K562 treated with DMSO at 1 percent for 12 hours (cell line): Measurements from ENCODE around the gene PCDHGA1. TPM values are rescaled to one million over a fixed set of nuclear protein-coding genes. Genes with fewer than 3 reads are reported as not detected.

Experiments used
- total RNA-seq: library from RNA; unstranded; fragments of 300-600 nt; gene quantifications from 2 replicates; pipeline ENCODE4 v1.2.3, GENCODE V29; 2022; ENCODE audit not compliant: insufficient read depth

PCDHGA1 gene
- 0.19 TPM in 1 of 2 replicates, not detected in the other for total RNA-seq

DNA sequence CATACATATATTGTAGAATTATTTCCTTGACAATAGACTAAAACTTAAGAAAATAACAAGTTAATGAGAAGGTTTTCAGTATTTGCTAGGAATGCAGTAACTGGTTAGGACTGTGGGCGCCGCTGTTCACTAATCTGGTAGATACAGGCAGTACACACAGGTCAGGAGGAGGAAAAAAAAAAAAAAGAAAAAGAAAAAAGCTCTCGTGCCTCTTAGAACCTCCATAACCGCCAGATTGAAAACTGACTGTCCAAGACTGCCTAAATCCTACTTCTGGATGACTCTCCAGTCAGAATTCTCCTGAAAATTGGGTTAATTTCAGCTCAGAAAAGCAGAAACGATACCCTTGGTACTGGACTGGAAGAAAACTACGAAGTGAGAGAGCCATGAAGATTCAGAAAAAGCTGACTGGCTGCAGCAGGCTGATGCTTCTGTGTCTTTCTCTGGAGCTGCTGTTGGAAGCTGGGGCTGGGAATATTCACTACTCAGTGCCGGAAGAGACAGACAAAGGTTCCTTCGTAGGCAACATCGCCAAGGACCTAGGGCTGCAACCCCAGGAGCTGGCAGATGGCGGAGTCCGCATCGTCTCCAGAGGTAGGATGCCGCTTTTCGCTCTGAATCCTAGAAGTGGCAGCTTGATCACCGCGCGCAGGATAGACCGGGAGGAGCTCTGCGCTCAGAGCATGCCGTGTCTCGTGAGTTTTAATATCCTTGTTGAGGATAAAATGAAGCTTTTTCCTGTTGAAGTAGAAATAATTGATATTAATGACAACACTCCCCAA is at the start of gene PCDHGA1:
TSS of gene PCDHGA1 (plus strand) at position 216 of the 782 bp plus-strand sequence.

DNA sequence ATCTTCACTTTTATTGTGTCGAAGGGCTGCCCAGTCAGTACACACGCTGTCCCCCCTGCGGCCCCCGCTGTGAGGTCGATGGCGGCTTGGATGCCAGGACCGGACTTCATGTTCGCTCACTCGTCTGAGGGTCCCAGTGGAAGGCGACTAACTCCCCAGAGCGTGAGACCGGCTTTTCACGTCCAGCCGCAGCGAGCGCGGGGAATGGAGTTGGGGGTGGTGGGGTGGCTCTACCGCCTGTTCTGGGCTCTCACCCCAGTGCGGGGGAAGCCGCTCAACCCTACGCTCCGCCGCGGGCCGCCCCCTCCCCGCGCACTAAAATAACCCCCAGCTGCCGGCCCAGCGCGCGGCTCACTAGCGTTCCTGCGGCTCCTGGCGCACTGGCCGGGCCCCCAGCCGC is 26.6 kb upstream of the PCDHGA1 start, which contains the start of gene SLC25A2:
TSS of gene SLC25A2 (minus strand) at position 294 of the 400 bp plus-strand sequence. CDS start at position 110, 184 bp downstream.

DNA sequence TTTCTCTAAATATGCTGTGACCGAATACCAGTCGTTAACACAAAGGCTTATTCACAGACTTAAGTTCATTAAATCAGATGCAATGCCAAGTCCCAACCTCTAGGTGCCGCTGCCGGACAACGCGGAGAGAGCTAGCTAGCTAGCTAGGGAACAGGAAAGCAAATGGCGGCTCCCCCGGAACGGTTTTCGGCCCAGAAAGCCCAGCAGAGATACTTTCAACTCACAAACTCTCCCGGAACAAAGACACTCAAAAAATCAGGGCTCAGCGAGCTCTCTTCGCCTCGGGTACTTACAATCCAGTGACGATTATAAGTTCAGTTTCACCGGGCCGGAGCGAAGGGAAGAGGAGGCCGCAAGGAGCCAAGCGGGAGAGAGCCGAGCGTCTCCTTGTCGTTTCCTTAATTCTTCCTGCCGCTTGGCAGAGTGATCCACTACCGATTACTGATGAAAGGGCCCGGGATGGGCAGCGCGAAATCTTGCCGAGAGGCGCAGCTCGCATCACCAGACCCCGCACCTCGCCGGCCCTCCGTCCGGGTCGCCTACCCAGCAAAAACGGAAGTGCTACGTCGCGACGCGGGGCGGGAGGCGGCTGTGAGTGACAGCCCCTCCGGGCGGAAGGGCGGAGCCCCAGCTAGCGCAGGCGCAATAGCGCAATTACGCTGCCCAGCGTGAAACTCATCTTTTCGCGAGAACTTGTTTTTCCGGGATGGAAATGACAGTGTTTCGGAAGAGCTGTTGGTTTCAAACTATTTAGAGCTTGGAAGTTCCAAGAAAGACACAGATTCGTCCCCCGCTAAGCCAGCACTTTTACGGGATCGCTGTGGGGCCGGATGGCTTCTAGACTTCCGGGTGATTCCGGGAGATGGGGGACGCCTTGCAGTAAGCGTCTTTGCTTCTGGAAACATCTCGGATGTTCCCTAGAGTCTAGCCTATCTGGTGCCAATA is 9.8 kb upstream of the PCDHGA1 start, which contains the start of gene TAF7:
TSS of gene TAF7 (minus strand) at position 560 of the 945 bp plus-strand sequence. CDS start 740 bp downstream, outside the sequence.

DNA sequence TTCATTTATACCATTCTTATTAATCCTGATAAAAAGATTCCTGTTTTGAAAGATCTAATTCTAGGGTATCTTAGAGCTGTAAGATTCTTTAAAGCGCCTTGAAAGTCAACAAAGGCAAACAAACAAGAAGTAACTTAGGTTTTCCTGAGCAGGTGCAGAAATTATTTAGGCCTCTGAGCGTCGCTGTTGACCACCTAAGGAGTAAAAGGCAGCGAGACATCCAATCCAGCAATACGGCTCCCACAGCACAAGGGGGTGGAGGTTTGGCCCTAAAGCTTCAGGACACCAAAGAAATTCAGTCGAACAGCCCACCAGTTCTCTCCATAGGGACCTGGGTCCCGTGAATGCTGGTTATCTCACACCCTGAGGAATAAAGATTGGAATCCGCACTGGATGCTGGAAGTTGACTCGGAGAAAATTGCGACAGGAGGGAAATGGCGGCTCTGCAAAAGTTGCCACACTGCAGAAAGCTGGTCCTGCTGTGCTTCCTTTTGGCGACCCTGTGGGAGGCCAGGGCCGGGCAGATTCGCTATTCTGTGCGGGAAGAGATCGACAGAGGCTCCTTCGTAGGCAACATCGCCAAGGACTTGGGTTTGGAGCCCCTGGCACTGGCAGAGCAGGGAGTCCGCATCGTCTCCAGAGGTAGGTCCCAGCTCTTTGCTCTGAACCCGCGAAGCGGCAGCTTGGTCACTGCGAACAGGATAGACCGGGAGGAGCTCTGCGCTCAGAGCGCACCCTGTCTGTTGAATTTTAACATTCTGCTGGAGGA is 8.4 kb downstream of the PCDHGA1 start, which contains the start of gene PCDHGA2:
TSS of gene PCDHGA2 (plus strand) at position 223 of the 769 bp plus-strand sequence.

DNA sequence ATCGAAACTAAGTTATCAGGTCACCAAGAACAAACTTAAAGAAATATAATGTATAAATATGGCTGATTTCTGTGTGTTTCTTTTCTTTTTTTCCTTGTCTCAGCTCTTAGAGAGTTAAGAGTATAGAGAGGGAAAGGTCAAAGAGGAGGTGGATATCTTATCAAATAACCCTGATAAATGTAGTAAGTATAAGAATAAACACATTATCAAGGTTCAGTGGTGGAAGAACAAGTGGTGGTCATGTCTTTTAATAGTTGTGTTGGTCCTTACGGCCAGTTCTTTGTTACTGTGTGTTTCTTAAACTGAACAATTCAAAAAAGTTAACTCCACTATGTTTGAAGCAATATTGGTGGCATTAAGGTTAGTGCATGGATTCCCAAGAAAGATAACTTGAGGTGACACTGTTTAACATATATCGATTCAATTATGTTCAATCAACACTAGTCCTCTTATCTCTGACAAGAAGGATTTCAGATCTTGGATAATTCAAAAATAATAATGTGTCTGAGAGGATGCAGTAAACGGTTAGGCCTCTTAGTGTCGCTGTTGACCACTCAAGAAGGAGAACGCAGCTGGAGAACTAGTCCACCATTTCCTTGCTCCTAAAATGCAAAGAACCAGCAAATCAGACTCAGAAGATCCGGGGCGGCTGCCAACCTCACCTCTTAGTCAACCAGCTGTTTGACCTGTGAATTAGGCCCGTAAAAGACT is 13.1 kb downstream of the PCDHGA1 start, which contains the start of gene PCDHGA3:
TSS of gene PCDHGA3 (plus strand) at position 588 of the 711 bp plus-strand sequence. CDS start 205 bp downstream, outside the sequence.

DNA sequence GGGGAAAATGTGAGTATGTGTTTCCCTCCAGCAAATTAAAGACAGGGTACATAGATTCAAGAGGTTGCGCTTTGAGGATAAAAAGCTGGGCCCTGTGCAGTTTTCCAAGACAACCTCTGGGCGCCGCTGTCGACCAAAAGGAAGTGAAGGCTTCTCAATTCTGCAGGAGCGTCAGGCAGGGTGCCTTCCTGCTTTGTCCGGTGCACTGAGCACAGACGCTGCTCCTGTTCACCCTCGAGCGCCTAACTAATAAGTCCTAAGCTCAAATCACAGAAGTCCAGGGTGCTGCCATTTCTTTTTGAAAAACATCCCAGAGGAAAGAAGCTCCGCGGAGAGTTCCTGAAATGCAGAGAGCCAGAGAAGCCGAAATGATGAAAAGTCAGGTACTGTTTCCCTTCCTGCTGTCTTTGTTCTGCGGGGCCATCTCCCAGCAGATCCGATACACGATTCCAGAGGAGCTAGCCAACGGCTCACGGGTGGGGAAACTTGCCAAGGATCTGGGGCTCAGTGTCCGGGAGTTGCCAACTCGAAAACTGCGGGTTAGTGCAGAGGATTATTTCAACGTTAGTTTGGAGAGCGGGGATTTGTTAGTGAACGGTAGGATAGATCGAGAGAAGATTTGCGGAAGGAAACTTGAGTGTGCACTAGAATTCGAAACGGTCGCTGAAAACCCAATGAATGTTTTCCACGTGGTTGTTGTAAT is 19.8 kb downstream of the PCDHGA1 start, which contains the start of gene PCDHGB1:
TSS of gene PCDHGB1 (plus strand) at position 183 of the 703 bp plus-strand sequence. CDS start at position 345, 162 bp downstream.

DNA sequence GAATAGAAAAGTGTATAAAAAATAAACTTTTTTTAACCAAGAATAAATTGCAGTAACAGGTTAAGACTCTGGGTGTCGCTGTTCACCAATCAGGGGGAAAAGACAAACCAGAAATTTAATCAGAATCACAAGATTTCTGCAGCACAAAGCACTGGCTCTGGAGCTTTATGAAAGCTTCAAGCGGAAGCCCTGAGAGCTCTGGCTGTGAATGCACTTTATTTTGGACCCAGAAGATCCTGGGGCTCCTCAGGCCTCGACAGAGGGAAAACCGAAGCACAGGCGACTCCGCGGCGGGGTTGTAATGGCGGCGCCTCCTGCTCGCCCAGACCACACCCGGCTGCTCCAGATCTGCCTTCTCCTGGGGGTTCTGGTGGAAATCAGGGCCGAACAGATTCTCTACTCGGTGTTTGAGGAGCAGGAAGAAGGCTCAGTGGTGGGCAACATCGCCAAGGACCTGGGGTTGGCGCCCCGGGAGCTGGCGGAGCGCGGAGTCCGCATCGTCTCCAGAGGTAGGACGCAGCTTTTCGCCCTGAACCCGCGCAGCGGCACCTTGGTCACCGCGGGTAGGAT is 24.7 kb downstream of the PCDHGA1 start, which contains the start of gene PCDHGA4:
TSS of gene PCDHGA4 (plus strand) at position 122 of the 570 bp plus-strand sequence. CDS start at position 209, 87 bp downstream.

DNA sequence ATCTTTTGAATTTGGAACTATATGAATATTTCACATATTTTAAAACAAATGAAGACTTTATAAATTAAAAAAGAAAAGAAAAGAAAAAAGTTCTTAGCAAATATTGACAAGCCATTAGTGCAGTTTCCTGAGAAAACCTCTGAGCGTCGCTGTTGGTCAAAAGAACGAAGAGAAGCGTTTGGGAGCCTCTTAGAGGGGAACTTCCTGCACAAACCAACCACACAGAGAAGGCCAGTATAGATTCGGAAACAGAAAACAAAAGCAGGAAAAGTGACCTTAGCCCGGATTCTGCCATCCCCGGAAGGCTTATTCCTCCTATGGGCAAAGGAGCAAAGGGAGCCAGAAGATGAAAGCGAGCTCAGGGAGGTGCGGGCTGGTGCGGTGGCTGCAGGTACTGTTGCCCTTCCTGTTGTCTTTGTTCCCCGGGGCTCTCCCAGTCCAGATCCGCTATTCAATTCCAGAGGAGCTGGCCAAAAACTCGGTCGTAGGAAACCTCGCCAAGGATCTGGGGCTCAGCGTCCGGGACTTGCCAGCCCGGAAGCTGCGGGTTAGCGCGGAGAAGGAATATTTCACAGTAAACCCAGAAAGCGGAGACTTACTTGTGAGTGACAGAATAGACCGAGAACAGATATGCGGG is 29.6 kb downstream of the PCDHGA1 start, which contains the start of gene PCDHGB2:
TSS of gene PCDHGB2 (plus strand) at position 205 of the 637 bp plus-strand sequence. CDS start at position 347, 142 bp downstream.

DNA sequence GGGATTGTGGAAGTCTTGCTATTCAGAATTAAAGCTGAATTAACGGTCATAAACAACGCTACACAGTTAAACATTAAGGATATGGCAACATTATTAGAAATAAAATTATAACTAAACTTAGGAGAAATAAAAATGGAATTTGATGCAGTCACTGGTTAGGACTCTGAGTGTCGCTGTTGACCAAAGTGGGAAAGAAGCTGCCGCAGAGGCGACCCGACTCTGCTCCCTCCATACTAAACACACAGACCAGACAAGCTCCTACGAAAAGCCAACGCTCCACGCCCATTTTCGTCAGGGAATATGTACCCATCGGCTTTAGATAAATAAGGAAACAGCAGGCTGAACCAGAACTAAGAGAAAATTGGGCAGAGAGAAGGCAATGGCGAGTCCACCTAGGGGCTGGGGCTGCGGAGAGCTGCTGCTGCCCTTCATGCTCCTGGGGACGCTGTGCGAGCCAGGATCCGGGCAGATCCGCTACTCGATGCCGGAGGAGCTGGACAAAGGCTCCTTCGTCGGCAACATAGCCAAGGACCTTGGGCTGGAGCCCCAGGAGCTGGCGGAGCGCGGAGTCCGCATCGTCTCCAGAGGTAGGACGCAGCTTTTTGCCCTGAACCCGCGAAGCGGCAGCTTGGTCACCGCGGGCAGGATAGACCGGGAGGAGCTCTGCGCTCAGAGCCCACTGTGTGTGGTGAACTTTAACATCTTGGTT is 33.8 kb downstream of the PCDHGA1 start, which contains the start of gene PCDHGA5:
TSS of gene PCDHGA5 (plus strand) at position 211 of the 709 bp plus-strand sequence. CDS start at position 380, 169 bp downstream.

DNA sequence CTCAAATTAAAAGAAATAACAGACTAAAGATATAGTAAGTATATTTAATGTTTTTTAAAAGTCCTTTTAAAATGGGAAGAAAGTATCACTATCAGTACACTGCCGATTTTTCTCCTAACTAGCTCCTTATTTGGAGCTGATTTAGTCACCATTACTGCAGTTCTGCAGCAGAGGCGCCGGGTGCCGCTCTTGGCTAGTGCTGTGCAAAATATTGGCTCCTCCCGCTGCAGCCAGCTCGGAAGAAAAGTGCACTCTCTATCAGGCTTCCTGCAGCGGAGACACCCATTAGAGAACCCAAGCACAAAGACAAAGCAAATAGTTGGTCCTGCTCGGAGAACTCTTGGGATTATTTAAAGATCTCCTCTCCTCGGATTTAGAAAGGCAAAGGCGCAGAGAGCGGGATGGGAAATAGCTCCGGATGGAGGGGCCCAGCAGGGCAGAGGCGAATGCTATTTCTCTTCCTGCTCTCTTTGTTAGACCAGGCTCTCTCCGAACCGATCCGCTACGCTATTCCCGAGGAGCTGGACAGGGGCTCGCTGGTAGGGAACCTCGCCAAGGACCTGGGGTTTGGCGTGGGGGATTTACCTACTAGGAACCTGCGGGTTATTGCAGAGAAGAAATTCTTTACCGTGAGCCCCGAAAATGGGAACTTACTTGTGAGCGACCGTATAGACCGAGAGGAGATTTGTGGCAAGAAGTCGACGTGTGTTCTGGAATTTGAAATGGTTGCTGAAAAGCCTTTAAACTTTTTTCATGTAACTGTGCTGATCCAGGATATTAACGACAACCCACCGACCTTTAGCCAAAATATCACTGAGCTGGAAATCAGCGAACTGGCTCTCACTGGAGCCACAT is 39.9 kb downstream of the PCDHGA1 start, which contains the start of gene PCDHGB3:
TSS of gene PCDHGB3 (plus strand) at position 249 of the 855 bp plus-strand sequence. CDS start at position 402, 153 bp downstream.

DNA sequence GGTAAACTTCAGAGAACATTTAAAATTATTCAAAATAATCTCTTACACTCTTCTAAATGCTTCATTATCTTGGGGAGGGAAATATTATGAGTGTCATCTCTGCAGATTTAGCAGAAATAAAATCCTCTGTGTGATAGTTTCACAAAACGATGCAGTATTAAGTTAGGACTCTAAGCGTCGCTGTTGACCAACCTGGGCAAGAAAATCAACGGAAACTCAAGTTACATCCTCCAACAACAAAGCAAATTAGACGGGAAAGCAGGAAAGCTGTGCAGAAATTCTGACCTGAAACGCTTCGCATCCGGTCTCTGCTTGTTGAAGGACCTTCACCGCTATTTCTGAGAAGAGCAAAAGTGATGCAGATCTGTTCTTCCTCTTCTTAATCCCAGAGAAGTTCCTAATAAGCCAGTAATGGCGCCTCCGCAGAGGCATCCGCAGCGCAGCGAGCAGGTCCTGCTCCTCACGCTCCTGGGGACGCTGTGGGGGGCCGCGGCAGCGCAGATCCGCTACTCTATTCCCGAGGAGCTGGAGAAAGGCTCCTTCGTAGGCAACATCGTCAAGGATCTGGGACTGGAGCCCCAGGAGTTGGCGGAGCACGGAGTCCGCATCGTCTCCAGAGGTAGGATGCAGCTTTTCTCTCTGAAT is 43.5 kb downstream of the PCDHGA1 start, which contains the start of gene PCDHGA6:
TSS of gene PCDHGA6 (plus strand) at position 219 of the 645 bp plus-strand sequence. CDS start at position 412, 193 bp downstream.

DNA sequence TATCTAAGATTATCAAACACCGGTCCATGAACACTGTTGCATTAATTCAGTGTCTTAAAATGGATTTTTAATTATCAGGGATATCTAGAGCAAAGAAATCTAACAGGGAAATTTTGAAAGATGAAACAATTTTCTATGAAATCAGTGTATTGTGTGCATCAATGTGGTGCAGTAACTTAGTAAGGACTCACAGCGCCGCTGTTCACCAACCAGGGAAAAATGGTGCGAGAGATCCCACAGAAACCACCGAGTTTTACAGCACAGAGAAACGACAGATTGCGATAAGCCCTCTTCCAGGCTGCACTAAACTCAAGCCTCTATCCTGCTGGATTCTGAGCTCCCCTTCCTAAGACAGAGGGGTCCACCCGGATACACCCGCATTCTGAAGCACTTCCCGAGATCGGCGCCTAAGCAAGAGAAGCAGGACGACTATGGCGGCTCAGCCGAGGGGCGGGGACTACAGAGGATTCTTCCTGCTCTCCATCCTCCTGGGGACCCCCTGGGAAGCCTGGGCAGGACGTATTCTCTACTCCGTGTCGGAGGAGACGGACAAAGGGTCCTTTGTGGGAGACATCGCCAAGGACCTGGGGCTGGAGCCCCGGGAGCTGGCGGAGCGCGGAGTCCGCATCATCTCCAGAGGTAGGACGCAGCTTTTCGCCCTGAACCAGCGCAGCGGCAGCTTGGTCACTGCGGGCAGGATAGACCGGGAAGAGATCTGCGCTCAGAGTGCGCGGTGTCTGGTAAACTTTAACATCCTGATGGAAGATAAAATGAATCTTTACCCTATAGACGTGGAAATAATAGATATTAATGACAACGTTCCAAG is 52.4 kb downstream of the PCDHGA1 start, which contains the start of gene PCDHGA7:
TSS of gene PCDHGA7 (plus strand) at position 274 of the 826 bp plus-strand sequence. CDS start at position 432, 158 bp downstream.

DNA sequence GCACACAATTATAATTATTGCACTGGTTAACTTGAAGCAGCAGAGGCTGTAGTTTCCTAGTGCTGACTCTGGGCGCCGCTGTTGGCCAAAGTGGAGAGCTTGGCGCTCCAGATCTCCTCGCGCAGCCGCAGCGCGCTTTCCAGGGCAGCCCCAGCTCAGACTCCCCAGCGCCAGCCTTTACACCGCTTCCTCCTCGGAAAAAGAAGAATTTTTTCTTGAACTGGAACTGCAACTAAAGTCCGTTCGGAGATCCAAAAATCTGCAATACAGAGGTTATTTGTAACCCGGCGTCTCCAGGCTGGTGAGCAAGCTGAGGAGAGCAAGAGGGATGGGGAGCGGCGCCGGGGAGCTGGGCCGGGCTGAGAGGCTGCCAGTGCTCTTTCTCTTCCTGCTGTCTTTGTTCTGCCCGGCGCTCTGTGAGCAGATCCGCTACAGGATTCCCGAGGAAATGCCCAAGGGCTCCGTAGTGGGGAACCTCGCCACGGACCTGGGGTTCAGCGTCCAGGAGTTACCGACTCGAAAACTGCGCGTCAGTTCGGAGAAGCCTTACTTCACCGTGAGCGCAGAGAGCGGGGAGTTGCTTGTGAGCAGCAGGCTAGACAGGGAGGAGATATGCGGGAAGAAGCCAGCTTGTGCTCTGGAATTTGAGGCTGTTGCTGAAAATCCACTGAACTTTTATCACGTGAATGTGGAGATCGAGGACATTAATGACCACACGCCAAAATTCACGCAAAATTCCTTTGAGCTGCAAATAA is 57.4 kb downstream of the PCDHGA1 start, which contains the start of gene PCDHGB4:
TSS of gene PCDHGB4 (plus strand) at position 142 of the 755 bp plus-strand sequence. CDS start at position 329, 187 bp downstream.

DNA sequence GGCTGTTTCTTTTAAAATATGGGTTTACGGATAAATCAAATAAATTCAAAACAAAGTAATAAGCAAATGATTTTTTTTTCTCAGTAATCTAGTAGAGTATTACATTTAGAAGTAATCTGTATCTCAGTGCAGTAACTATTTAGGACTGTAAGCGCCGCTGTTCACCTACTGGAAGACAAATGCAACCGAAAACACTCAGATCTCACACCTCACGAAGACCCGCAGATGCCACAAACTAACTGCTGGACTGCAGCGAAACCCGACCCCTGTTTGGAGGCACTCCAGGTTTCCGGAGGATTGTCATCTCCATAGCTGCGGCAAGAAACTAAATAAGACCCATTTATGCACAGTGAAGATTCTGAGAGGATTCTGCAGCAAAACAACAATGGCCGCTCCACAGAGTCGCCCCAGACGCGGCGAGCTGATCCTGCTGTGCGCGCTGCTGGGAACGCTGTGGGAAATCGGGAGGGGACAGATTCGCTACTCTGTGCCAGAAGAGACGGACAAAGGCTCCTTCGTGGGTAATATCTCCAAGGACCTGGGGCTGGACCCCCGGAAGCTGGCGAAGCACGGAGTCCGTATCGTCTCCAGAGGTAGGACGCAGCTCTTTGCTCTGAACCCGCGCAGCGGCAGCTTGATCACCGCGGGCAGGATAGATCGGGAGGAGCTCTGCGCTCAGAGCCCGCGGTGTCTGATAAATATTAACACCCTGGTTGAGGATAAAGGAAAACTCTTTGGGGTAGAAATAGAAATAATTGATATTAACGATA is 62.3 kb downstream of the PCDHGA1 start, which contains the start of gene PCDHGA8:
TSS of gene PCDHGA8 (plus strand) at position 205 of the 770 bp plus-strand sequence. CDS start at position 386, 181 bp downstream.

